OCI-LY1 (cell line): ENCODE measurements around the gene GUCA2A.

ENCODE experiments used
- H2AFZ ChIP-seq: fragments of 200-600 bp; sonication (generic), shearing (Covaris generic); 2 replicates; pipeline ENCODE4 v1.6.0; 2014; ENCODE audit warnings: antibody characterized with exemption, mild to moderate bottlenecking, low read length
- H3F3A ChIP-seq: fragments of 200-600 bp; sonication (generic), shearing (Covaris generic); 2 replicates; pipeline ENCODE4 v1.6.0; 2014; ENCODE audit warnings: mild to moderate bottlenecking, antibody characterized with exemption, low read length, moderate library complexity; ENCODE audit not compliant: insufficient read depth
- H3K27ac ChIP-seq: fragments of 200-600 bp; sonication (generic); 2 replicates; pipeline ENCODE4 v1.5.1; 2014; ENCODE audit warnings: low read length, mixed run types, mild to moderate bottlenecking, low read depth; ENCODE audit not compliant: poor library complexity, severe bottlenecking
- H3K27me3 ChIP-seq: fragments of 200-600 bp; sonication (generic); 2 replicates; pipeline ENCODE4 v1.6.0; 2014; ENCODE audit warnings: antibody characterized with exemption, mild to moderate bottlenecking, low read length, moderate library complexity; ENCODE audit not compliant: insufficient read depth
- H3K36me3 ChIP-seq: fragments of 200-600 bp; sonication (generic); 2 replicates; pipeline ENCODE4 v1.6.1; 2014; ENCODE audit warnings: mild to moderate bottlenecking, antibody characterized with exemption, low read length, moderate library complexity, mixed read lengths; ENCODE audit not compliant: insufficient read depth
- H3K4me1 ChIP-seq: fragments of 200-600 bp; sonication (generic); 2 replicates; pipeline ENCODE4 v1.5.1; 2014; ENCODE audit warnings: mild to moderate bottlenecking, low read length, moderate library complexity; ENCODE audit not compliant: insufficient read depth, severe bottlenecking
- H3K4me2 ChIP-seq: fragments of 200-600 bp; sonication (generic), shearing (Covaris generic); 2 replicates; pipeline ENCODE4 v1.6.1; 2014; ENCODE audit warnings: low read length
- H3K4me3 ChIP-seq: fragments of 200-600 bp; sonication (generic); 2 replicates; pipeline ENCODE4 v1.5.1; 2014; ENCODE audit warnings: low read length, low read depth, mild to moderate bottlenecking, mixed read lengths; ENCODE audit not compliant: poor library complexity, severe bottlenecking
- H3K79me2 ChIP-seq: fragments of 200-600 bp; shearing (Covaris generic); 2 replicates; pipeline ENCODE4 v1.6.1; 2016; ENCODE audit warnings: mixed run types, low read length, mixed read lengths; ENCODE audit not compliant: insufficient read depth
- H3K9ac ChIP-seq: fragments of 200-600 bp; sonication (generic), shearing (Covaris generic); 2 replicates; pipeline ENCODE4 v1.6.1; 2014; ENCODE audit warnings: mild to moderate bottlenecking, low read length, mixed read lengths
- H3K9me2 ChIP-seq: fragments of 200-600 bp; sonication (generic), shearing (Covaris generic); 2 replicates; pipeline ENCODE4 v1.6.1; 2014; ENCODE audit warnings: low read depth, mild to moderate bottlenecking, low read length, mixed read lengths
- H3K9me3 ChIP-seq: fragments of 200-600 bp; shearing (Covaris generic); 2 replicates; pipeline ENCODE4 v1.6.1; 2014; ENCODE audit warnings: low read length, mixed read lengths
- H4K20me1 ChIP-seq: fragments of 200-600 bp; sonication (generic), shearing (Covaris generic); 2 replicates; pipeline ENCODE4 v1.6.0; 2016; ENCODE audit warnings: mild to moderate bottlenecking, low read length; ENCODE audit not compliant: insufficient read depth
- CTCF ChIP-seq: fragments of 200-600 bp; sonication (generic), shearing (Covaris generic); IDR thresholded peaks from 2 replicates; pipeline ENCODE4 v1.5.1; 2017; ENCODE audit warnings: mild to moderate bottlenecking, antibody characterized with exemption, low read length, moderate library complexity, mixed read lengths
- EZH2 ChIP-seq: fragments of 200-600 bp; sonication (generic), shearing (Covaris generic); IDR thresholded peaks from 2 replicates; pipeline ENCODE4 v1.8.0; 2017; ENCODE audit warnings: borderline replicate concordance, mixed run types, mild to moderate bottlenecking, antibody characterized with exemption, low read length, moderate library complexity, mixed read lengths

GUCA2A gene

GRCh38 chr1:42146626-42147320, 17.8 kb downstream of the GUCA2A start:
- H3K4me3 ChIP-seq = no peak overlapping the region
- no peaks in the 10 kb centered on the region for H3K9me2 ChIP-seq
- no peaks in the 10 kb centered on the region for H3F3A ChIP-seq
- H3K27ac ChIP-seq = no peak overlapping the region
- no peak overlapping the region for H2AFZ ChIP-seq
- H3K79me2 ChIP-seq = no peaks in the 10 kb centered on the region
- H3K27me3 ChIP-seq = no peaks in the 10 kb centered on the region; the same call in 1 of the 2 replicates
- no peaks in the 10 kb centered on the region for H3K4me1 ChIP-seq
- TF ChIP-seq EZH2 = no peak
- peak; percentile 88 for TF ChIP-seq CTCF
- no peaks in the 10 kb centered on the region for H3K36me3 ChIP-seq
- H3K9me3 ChIP-seq = no peaks in the 10 kb centered on the region
- H3K4me2 ChIP-seq = no peak overlapping the region
- H3K9ac ChIP-seq = no peak overlapping the region
- H4K20me1 ChIP-seq = no peaks in the 10 kb centered on the region

- H3K27ac ChIP-seq = no peak overlapping the region
- no peak overlapping the region for H2AFZ ChIP-seq
- no peak overlapping the region for H3K4me2 ChIP-seq
Observed at GRCh38 chr1:42145764-42146625, 18.6 kb downstream of the GUCA2A start.

GRCh38 chr1:42145389-42145716, 19.2 kb downstream of the GUCA2A start:
- Histone ChIP-seq H3K4me3 (no peak overlapping the region), H3K9me2 (no peaks in the 10 kb centered on the region), H3K27me3 (no peaks in the 10 kb centered on the region; the same call in 1 of the 2 replicates), H4K20me1 (no peaks in the 10 kb centered on the region), H2AFZ (no peak overlapping the region), H3K36me3 (no peaks in the 10 kb centered on the region), H3K4me2 (no peak overlapping the region), H3K4me1 (no peaks in the 10 kb centered on the region), H3K27ac (no peak overlapping the region), H3F3A (no peaks in the 10 kb centered on the region), H3K79me2 (no peaks in the 10 kb centered on the region), H3K9ac (no peak overlapping the region), H3K9me3 (no peaks in the 10 kb centered on the region)
- TF ChIP-seq EZH2 (no peak), CTCF (no peak)

More at GRCh38 chr1:42145764-42146625, 18.6 kb downstream of the GUCA2A start:
- Histone ChIP-seq H4K20me1 (no peaks in the 10 kb centered on the region), H3K79me2 (no peaks in the 10 kb centered on the region), H3K9me2 (no peaks in the 10 kb centered on the region), H3K9ac (no peak overlapping the region), H3K36me3 (no peaks in the 10 kb centered on the region), H3K9me3 (no peaks in the 10 kb centered on the region), H3K27me3 (no peaks in the 10 kb centered on the region; the same call in 1 of the 2 replicates), H3K4me1 (no peaks in the 10 kb centered on the region), H3K4me3 (no peak overlapping the region), H3F3A (no peaks in the 10 kb centered on the region)
- TF ChIP-seq EZH2 (no peak), CTCF (no peak)
